HEK293T (cell line): ENCODE measurements around the gene ATP9B.

Experiments used
- ARNT ChIP-seq: fragments of 450-650 bp; IDR thresholded peaks from 2 replicates; pipeline ENCODE4 v1.6.1; 2017; ENCODE audit warnings: mild to moderate bottlenecking
- SP1 ChIP-seq: fragments of 450-650 bp; IDR thresholded peaks from 2 replicates; pipeline ENCODE4 v1.6.1; 2017
- SUZ12 ChIP-seq: fragments of 450-650 bp; IDR thresholded peaks from 2 replicates; pipeline ENCODE4 v1.6.1; 2016; ENCODE audit warnings: mild to moderate bottlenecking

DNA sequence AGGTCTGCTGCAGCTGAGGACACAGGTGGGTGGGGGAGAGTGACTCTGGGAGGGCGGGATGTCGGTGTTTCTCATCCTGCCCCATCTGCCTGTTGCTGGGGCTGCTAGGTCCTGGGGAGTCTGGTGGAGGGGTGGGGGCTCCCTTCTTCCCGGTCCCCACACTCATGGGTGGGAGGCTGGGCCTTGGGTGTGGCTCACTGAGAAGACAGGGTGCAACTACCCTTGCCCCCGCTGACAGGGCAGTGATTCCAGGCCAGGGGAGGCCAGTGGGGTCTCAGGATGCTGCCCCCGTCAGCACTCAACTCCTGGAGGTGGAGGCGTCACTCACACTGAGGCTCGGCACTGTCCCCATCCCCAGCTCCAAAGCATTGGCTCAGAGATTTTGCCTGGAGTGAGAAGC is 318.8 kb downstream of the ATP9B start:
- no peak for TF ChIP-seq SP1
- TF ChIP-seq ARNT, result no peak
- TF ChIP-seq SUZ12, result no peak
